ENCODE data around the gene LRRC15.

Gene LRRC15

GRCh38 chr3:194396859-194397756, 27.6 kb upstream of the LRRC15 start:
- TF ChIP-seq CTCF (IDR thresholded peaks at IDR 0.05; ENCODE audit: low read depth, low read length), result no peak
- no peak overlapping the region for H3K27ac ChIP-seq
- DNase-seq, result no peak
- H3K4me3 ChIP-seq (ENCODE audit: low read depth, low read length), result no peak overlapping the region
- no peaks in the 10 kb centered on the region for H3K36me3 ChIP-seq
- no peaks in the 10 kb centered on the region for H3K9me3 ChIP-seq (ENCODE audit: severe bottlenecking)
- no peaks in the 10 kb centered on the region for H3K27me3 ChIP-seq (ENCODE audit: insufficient read depth, low read depth, severe bottlenecking)

GRCh38 chr3:194396539-194396858, 27.0 kb upstream of the LRRC15 start:
- H3K36me3 ChIP-seq, result no peaks in the 10 kb centered on the region
- no peak overlapping the region for H3K4me3 ChIP-seq (ENCODE audit: low read depth, low read length)
- no peaks in the 10 kb centered on the region for H3K9me3 ChIP-seq (ENCODE audit: severe bottlenecking)
- TF ChIP-seq CTCF (IDR thresholded peaks at IDR 0.05; ENCODE audit: low read depth, low read length), result no peak
- DNase-seq, result no peak
- no peaks in the 10 kb centered on the region for H3K27me3 ChIP-seq (ENCODE audit: insufficient read depth, low read depth, severe bottlenecking)
- H3K27ac ChIP-seq, result no peak overlapping the region

GRCh38 chr3:194395778-194396538, 26.4 kb upstream of the LRRC15 start:
- H3K4me3 ChIP-seq (ENCODE audit: low read depth, low read length), result no peak overlapping the region
- no peaks in the 10 kb centered on the region for H3K36me3 ChIP-seq
- no peak for DNase-seq
- peak overlapping the region; percentile 39; the same call in 1 of the 2 replicates for H3K27ac ChIP-seq
- H3K27me3 ChIP-seq (ENCODE audit: insufficient read depth, low read depth, severe bottlenecking), result no peaks in the 10 kb centered on the region
- no peak for TF ChIP-seq CTCF (IDR thresholded peaks at IDR 0.05; ENCODE audit: low read depth, low read length)
- no peaks in the 10 kb centered on the region for H3K9me3 ChIP-seq (ENCODE audit: severe bottlenecking)

GRCh38 chr3:194395212-194395611, 25.7 kb upstream of the LRRC15 start:
- Histone ChIP-seq H3K9me3 (ENCODE audit: severe bottlenecking) (no peaks in the 10 kb centered on the region), H3K36me3 (no peaks in the 10 kb centered on the region), H3K4me3 (ENCODE audit: low read depth, low read length) (no peak overlapping the region), H3K27me3 (ENCODE audit: insufficient read depth, low read depth, severe bottlenecking) (no peaks in the 10 kb centered on the region), H3K27ac (no peak overlapping the region)
- TF ChIP-seq CTCF (IDR thresholded peaks at IDR 0.05; ENCODE audit: low read depth, low read length), result no peak
- DNase-seq, result no peak

- no peaks in the 10 kb centered on the region for H3K36me3 ChIP-seq
- H3K4me3 ChIP-seq (ENCODE audit: low read depth, low read length), result no peak overlapping the region
- no peak for TF ChIP-seq CTCF (IDR thresholded peaks at IDR 0.05; ENCODE audit: low read depth, low read length)
- H3K27me3 ChIP-seq (ENCODE audit: insufficient read depth, low read depth, severe bottlenecking), result no peaks in the 10 kb centered on the region
- no peaks in the 10 kb centered on the region for H3K9me3 ChIP-seq (ENCODE audit: severe bottlenecking)
- H3K27ac ChIP-seq, result no peak overlapping the region
- no peak for DNase-seq
These were observed 23.0 kb upstream of the LRRC15 start for GRCh38 chr3:194392576-194392975.

Measured in WERI-Rb-1 (cell line).